Stimulated activated CD8-positive, alpha-beta memory T cell treated with anti-CD3 and anti-CD28 coated beads, Interleukin-2, amount 100 ng/mL, for 1 hour (primary cell): Measurements from ENCODE around the gene FAM50B.

Experiments
- DNase-seq, 2 donors: peaks; one replicate each; pipeline ENCODE4 v3.0.0-alpha.2; 2020; ENCODE audit warnings: low read depth in 2 of 2

The FAM50B gene

GRCh38 chr6:3873051-3873450 is 23.9 kb downstream of the FAM50B start:
- DNase-seq: no peak

- no peak for DNase-seq
Measured at GRCh38 chr6:3874069-3874468, 24.9 kb downstream of the FAM50B start.

- DNase-seq: no peak
Measured at GRCh38 chr6:3875486-3875885, 26.3 kb downstream of the FAM50B start.

- DNase-seq: no peak
Measured at GRCh38 chr6:3876101-3876500, 26.9 kb downstream of the FAM50B start.

- no peak for DNase-seq
Measured at GRCh38 chr6:3876866-3877265, 27.7 kb downstream of the FAM50B start.

- DNase-seq: no peak
Measured at GRCh38 chr6:3878048-3878666, 29.0 kb downstream of the FAM50B start.

- no peak for DNase-seq
Measured at GRCh38 chr6:3879194-3879952, 30.2 kb downstream of the FAM50B start.

- no peak for DNase-seq
Measured at GRCh38 chr6:3881711-3882421, 32.7 kb downstream of the FAM50B start.

GRCh38 chr6:3882431-3882830 is 33.3 kb downstream of the FAM50B start:
- DNase-seq: no peak

GRCh38 chr6:3882866-3883265 is 33.7 kb downstream of the FAM50B start:
- DNase-seq: no peak

GRCh38 chr6:3884007-3884745 is 35.0 kb downstream of the FAM50B start:
- DNase-seq: no peak

GRCh38 chr6:3885262-3886036 is 36.3 kb downstream of the FAM50B start:
- DNase-seq: no peak

- no peak for DNase-seq
Measured at GRCh38 chr6:3887150-3887700, 38.1 kb downstream of the FAM50B start.

- no peak for DNase-seq
Measured at GRCh38 chr6:3888153-3888957, 39.2 kb downstream of the FAM50B start.

- no peak for DNase-seq
Measured at GRCh38 chr6:3890047-3890446, 40.9 kb downstream of the FAM50B start.

GRCh38 chr6:3891883-3892282 is 42.7 kb downstream of the FAM50B start:
- DNase-seq: no peak

- no peak for DNase-seq
Measured at GRCh38 chr6:3892603-3893002, 43.4 kb downstream of the FAM50B start.

GRCh38 chr6:3893487-3893886 is 44.3 kb downstream of the FAM50B start:
- DNase-seq: no peak

- DNase-seq: no peak
Measured at GRCh38 chr6:3893917-3894316, 44.7 kb downstream of the FAM50B start.

- DNase-seq: no peak
Measured at GRCh38 chr6:3894590-3895311, 45.6 kb downstream of the FAM50B start.
